Activated CD8-positive, alpha-beta memory T cell treated with anti-CD3 and anti-CD28 coated beads, Interleukin-2, amount 50 U/mL, for 1 hour (primary cell): ENCODE measurements around the gene MT3.

Experiments used
- DNase-seq: peaks from one replicate; pipeline ENCODE4 v3.0.0-alpha.2; 2020; ENCODE audit errors: extremely low read depth

The MT3 gene

DNA sequence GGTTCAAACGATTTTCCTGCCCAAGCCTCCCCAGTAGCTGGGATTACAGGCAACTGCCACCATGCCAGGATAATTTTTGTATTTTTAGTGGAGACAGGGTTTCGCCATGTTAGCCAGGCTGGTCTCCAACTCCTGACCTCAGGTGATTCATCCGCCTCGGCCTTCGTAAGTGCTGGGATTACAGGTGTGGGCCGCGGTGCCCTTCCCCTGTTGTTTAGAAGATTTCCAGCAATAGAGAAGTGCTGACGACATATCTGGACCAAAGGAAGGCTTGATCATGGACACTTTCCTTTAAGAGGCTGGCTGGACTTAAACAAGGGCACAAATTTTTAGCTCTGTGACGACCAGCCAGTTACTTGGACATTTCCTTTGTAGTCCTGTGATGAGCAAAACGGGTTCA is 41.9 kb downstream of the MT3 start:
- no peak for DNase-seq

DNA sequence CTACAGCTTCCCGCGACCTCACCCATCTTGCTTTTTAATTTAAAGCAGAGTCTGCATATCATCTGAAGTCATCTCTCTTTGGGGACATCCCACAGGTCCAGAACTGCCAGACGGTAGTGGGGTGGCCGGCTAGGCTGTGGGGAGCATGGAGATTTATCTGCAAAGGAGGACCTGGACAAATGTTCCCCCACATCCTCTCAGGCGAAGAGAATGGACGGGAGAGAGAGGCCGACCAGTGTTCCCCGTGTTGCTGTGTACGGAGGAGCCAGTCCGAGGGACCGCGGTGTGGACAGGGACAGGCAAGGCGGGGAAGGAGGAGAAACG is 42.5 kb downstream of the MT3 start:
- DNase-seq, result no peak

GRCh38 chr16:56632156-56632847 is 43.0 kb downstream of the MT3 start, which contains the start of gene MT1M:
TSS of gene MT1M (plus strand) at chr16:56632659. CDS start at chr16:56632732, 73 bp downstream.
- DNase-seq, result no peak

- DNase-seq, result no peak
Observed at GRCh38 chr16:56632848-56633365, 43.6 kb downstream of the MT3 start.

GRCh38 chr16:56633535-56633934 is 44.2 kb downstream of the MT3 start:
- DNase-seq, result no peak

- no peak for DNase-seq
Observed at GRCh38 chr16:56634715-56635440, 45.5 kb downstream of the MT3 start.

GRCh38 chr16:56635441-56635967 is 46.2 kb downstream of the MT3 start:
- no peak for DNase-seq

GRCh38 chr16:56636616-56637413 is 47.5 kb downstream of the MT3 start:
- DNase-seq, result no peak

- DNase-seq, result no peak
Observed at GRCh38 chr16:56637814-56638750, 48.8 kb downstream of the MT3 start, which contains the start of gene MT1A. TSS of gene MT1A (plus strand) at chr16:56638666. CDS start at chr16:56638739, 73 bp downstream.

- no peak for DNase-seq
Observed at GRCh38 chr16:56639045-56639444, 49.7 kb downstream of the MT3 start.

DNA sequence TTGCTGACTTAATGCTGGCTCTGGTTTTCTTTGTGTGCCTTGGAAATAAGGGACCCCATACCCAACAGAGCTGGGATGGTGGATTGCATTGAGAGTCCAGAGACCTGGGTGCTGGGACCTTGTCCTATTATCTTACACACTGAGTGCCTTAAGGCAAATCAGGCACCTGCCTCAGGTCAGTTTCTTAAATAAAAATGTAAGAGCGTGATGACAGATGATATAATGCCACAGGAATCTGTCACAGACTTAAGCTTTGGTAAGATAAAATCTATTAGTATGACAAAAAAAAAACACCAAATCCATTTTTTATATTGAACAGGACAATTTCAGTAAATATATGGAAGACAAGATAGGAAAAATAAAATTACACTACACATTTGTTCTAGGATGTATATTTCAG is 50.7 kb downstream of the MT3 start:
- DNase-seq, result no peak
